Fibroblast of skin of back (primary cell): ENCODE results near the gene FAM186B.

ENCODE experiments used
- DNase-seq: peaks from one replicate; pipeline ENCODE4 v3.0.0-alpha.2; 2013

The FAM186B gene

GRCh38 chr12:49604856-49605255 is 583 bp downstream of the FAM186B start:
- DNase-seq = no peak

- DNase-seq = no peak
Observed at GRCh38 chr12:49603721-49604120, 1.7 kb downstream of the FAM186B start.

- DNase-seq = no peak
Observed at GRCh38 chr12:49599961-49600360, 5.5 kb downstream of the FAM186B start.

- DNase-seq = no peak
Observed at GRCh38 chr12:49598527-49598926, 6.9 kb downstream of the FAM186B start.

- peak; percentile 30 for DNase-seq
Observed at GRCh38 chr12:49588721-49589516, 16.5 kb downstream of the FAM186B start.

GRCh38 chr12:49588281-49588680 is 17.2 kb downstream of the FAM186B start:
- no peak for DNase-seq

GRCh38 chr12:49587174-49587908 is 18.1 kb downstream of the FAM186B start:
- no peak for DNase-seq

GRCh38 chr12:49585477-49586459 is 19.7 kb downstream of the FAM186B start:
- no peak for DNase-seq

GRCh38 chr12:49584591-49584990 is 20.8 kb downstream of the FAM186B start:
- DNase-seq = no peak

GRCh38 chr12:49583366-49584094 is 21.9 kb downstream of the FAM186B start:
- DNase-seq = no peak

GRCh38 chr12:49582850-49583249 is 22.6 kb downstream of the FAM186B start:
- no peak for DNase-seq

- no peak for DNase-seq
Observed at GRCh38 chr12:49582201-49582600, 23.2 kb downstream of the FAM186B start.

GRCh38 chr12:49580572-49581535 is 24.6 kb downstream of the FAM186B start:
- peak; percentile 71 for DNase-seq

GRCh38 chr12:49578471-49579112 is 26.8 kb downstream of the FAM186B start:
- DNase-seq = no peak

- DNase-seq = no peak
Observed at GRCh38 chr12:49577589-49578315, 27.7 kb downstream of the FAM186B start.

- DNase-seq = no peak
Observed at GRCh38 chr12:49568442-49569162, 36.8 kb downstream of the FAM186B start.

- DNase-seq = peak; percentile 91
Observed at GRCh38 chr12:49567611-49568441, 37.6 kb downstream of the FAM186B start, which contains the start of gene MCRS1. Gene MCRS1 (minus strand): TSS chr12:49568142. CDS start chr12:49566731, 1,411 bp downstream.

GRCh38 chr12:49567302-49567610 is 38.2 kb downstream of the FAM186B start:
- no peak for DNase-seq
